T-cell (primary cell): Measurements from ENCODE around the gene MYO5A. TPM values are rescaled to one million over a fixed set of nuclear protein-coding genes. Genes with fewer than 3 reads are reported as not detected.
"Not testable (repeated sequence)": the region's sequence is repeated elsewhere in the genome, so short reads cannot be mapped to it uniquely, and the experiment has no call there.

Source experiments
- ATAC-seq, 4 experiments: fragments of 200-7000 bp in 3 of 4; fragments of 150-1000 bp in 1 of 4; cut with Tn5 transposase; replicated peaks in 1 of 4; 1 replicate in 3 of 4; 2 replicates in 1 of 4; pipeline ENCODE4 v1.10.0; 2021; ENCODE audit warnings: moderate library complexity in 3 of 4, mild to moderate bottlenecking in 2 of 4, moderate number of reproducible peaks in 1 of 4
- CTCF ChIA-PET, 2 donors: fragments of 300-600 bp; sonication (Branson Sonifier 250); formaldehyde crosslinking; loops; one replicate each; lab custom pipeline; 2022; ENCODE audit warnings: antibody characterized with exemption in 2 of 2; lab: Charles Lee
- POLR2A ChIA-PET, 2 donors: fragments of 300-600 bp; sonication (Branson Sonifier 250); formaldehyde crosslinking; loops; one replicate each; lab custom pipeline; 2022; ENCODE audit warnings: antibody characterized with exemption in 2 of 2; lab: Charles Lee
- DNase-seq, 35 experiments: peaks; one replicate each; pipeline versions ENCODE4 v3.0.0 to v3.0.0-alpha.2; 2013 to 2023
- H3K27ac ChIP-seq: one replicate; pipeline ENCODE4 v1.5.1; 2013; ENCODE audit warnings: low read length
- H3K27me3 ChIP-seq, 2 experiments: replicated peaks in 1 of 2; 1 replicate in 1 of 2; 2 replicates in 1 of 2; pipeline versions ENCODE4 v1.6.1 to v1.7.0; 2013; ENCODE audit warnings: low read length in 1 of 2, mixed read lengths in 1 of 2; ENCODE audit not compliant: control insufficient read depth in 2 of 2, insufficient read depth in 2 of 2; ENCODE audit errors: extremely low read depth in 1 of 2
- H3K36me3 ChIP-seq, 2 donors: 1 replicate in 1 of 2; 2 replicates in 1 of 2; pipeline versions ENCODE4 v1.6.1 to v1.7.0; 2013; ENCODE audit warnings: low read length in 1 of 2; ENCODE audit not compliant: control insufficient read depth in 2 of 2, insufficient read depth in 1 of 2; ENCODE audit errors: extremely low read depth in 1 of 2
- H3K4me1 ChIP-seq, 2 experiments: 1 replicate in 1 of 2; 2 replicates in 1 of 2; pipeline versions ENCODE4 v1.6.1 to v1.7.0; 2013; ENCODE audit warnings: low read length in 2 of 2, mixed read lengths in 1 of 2; ENCODE audit not compliant: insufficient read depth in 2 of 2, control insufficient read depth in 1 of 2; ENCODE audit errors: extremely low read depth in 1 of 2
- H3K4me3 ChIP-seq, 2 donors: 1 replicate in 1 of 2; 2 replicates in 1 of 2; pipeline versions ENCODE4 v1.5.1 to v1.7.0; 2013; ENCODE audit warnings: mild to moderate bottlenecking in 2 of 2, low read length in 1 of 2, moderate library complexity in 1 of 2; ENCODE audit not compliant: control insufficient read depth in 1 of 2; ENCODE audit errors: extremely low read depth in 1 of 2
- H3K9me3 ChIP-seq: 2 replicates; pipeline ENCODE4 v1.7.0; 2013
- H3K27ac Mint-ChIP-seq, 2 donors: one replicate each; pipeline ENCODE4 v1.8.0; 2020 to 2021; ENCODE audit warnings: mild to moderate bottlenecking in 2 of 2, mixed read lengths in 2 of 2
- H3K27me3 Mint-ChIP-seq, 2 donors: one replicate each; pipeline ENCODE4 v1.8.0; 2021 to 2022; ENCODE audit warnings: mixed read lengths in 2 of 2
- H3K36me3 Mint-ChIP-seq: one replicate; pipeline ENCODE4 v1.8.0; 2021; ENCODE audit warnings: mixed read lengths
- H3K4me1 Mint-ChIP-seq, 3 donors: one replicate each; pipeline ENCODE4 v1.8.0; 2020 to 2022; ENCODE audit warnings: mixed read lengths in 3 of 3, mild to moderate bottlenecking in 1 of 3
- H3K4me3 Mint-ChIP-seq, 3 donors: one replicate each; pipeline ENCODE4 v1.8.0; 2020 to 2022; ENCODE audit warnings: mild to moderate bottlenecking in 3 of 3, mixed read lengths in 3 of 3, moderate library complexity in 3 of 3
- H3K9me3 Mint-ChIP-seq, 3 donors: one replicate each; pipeline ENCODE4 v1.8.0; 2020 to 2022; ENCODE audit warnings: mixed read lengths in 3 of 3
- WGBS: methylation state at CpG from one replicate; pipeline ENCODE4 v1.1.5; 2013; ENCODE audit warnings: missing lambda C conversion rate; ENCODE audit not compliant: insufficient coverage; 5-methylcytosine and 5-hydroxymethylcytosine counted together
- total RNA-seq, 35 experiments: library from RNA in 6 of 35; stranded (reverse) in 6 of 35; fragments of 120-200 nt in 1 of 35; gene quantifications; one replicate each; pipeline versions ENCODE4 v1.2.1 to v1.2.4 and lab custom pipeline; 2013 to 2026

The MYO5A gene
- total RNA-seq, 5 donors from 2014 or later (not counting 1 experiment from before 2014, with no cell fraction given) = 25.2 to 46.6 (median 29.5) TPM

- H3K27ac ChIP-seq, H3K9me3 ChIP-seq, POLR2A ChIA-PET, H3K27ac Mint-ChIP-seq, H3K27me3 Mint-ChIP-seq, H3K4me3 Mint-ChIP-seq, H3K36me3 ChIP-seq, DNase-seq, H3K4me1 ChIP-seq, CTCF ChIA-PET, H3K27me3 ChIP-seq, H3K4me3 ChIP-seq, ATAC-seq: not testable (repeated sequence)
- Mint-ChIP-seq H3K4me1 (peaks cover 37 to 51% (median 41%) of the 10 kb centered on the region in 3 donors), H3K36me3 (peaks cover 31% of the 10 kb centered on the region), H3K9me3 (peaks cover 9 to 18% (median 13%) of the 10 kb centered on the region in 3 donors)
- WGBS = 98% methylated on average over 19 of the region's 31 CpGs
These were observed 69.0 kb downstream of the MYO5A start for GRCh38 chr15:52459701-52460100.

GRCh38 chr15:52459265-52459664, 69.4 kb downstream of the MYO5A start:
- H3K4me3 Mint-ChIP-seq, H3K4me1 ChIP-seq, H3K27ac ChIP-seq, H3K36me3 ChIP-seq, H3K27me3 ChIP-seq, H3K27me3 Mint-ChIP-seq, H3K9me3 ChIP-seq, H3K4me3 ChIP-seq, ATAC-seq, H3K27ac Mint-ChIP-seq, DNase-seq, CTCF ChIA-PET, POLR2A ChIA-PET: not testable (repeated sequence)
- Mint-ChIP-seq H3K36me3 (peaks cover 33% of the 10 kb centered on the region), H3K4me1 (peaks cover 37 to 49% (median 39%) of the 10 kb centered on the region in 3 donors), H3K9me3 (peaks cover 9 to 22% (median 16%) of the 10 kb centered on the region in 3 donors)
- WGBS = 98% methylated on average over 7 of the region's 9 CpGs

GRCh38 chr15:52448011-52448890, 80.4 kb downstream of the MYO5A start:
- Histone ChIP-seq H3K36me3 (no peaks in the 10 kb centered on the region), H3K9me3 (peaks cover 2% of the 10 kb centered on the region), H3K27me3 (no peaks in the 10 kb centered on the region), H3K4me1 (peaks cover 0 to 5% of the 10 kb centered on the region in 2 experiments), H3K4me3 (no peak overlapping the region), H3K27ac (no peak overlapping the region)
- CTCF ChIA-PET = no interaction called here
- WGBS = 100% methylated on average over 1 of the region's 6 CpGs
- no peak overlapping the region for H3K4me3 Mint-ChIP-seq
- ATAC-seq (no peak), DNase-seq (no peak)
- peaks cover 23% of the 10 kb centered on the region for H3K36me3 Mint-ChIP-seq
- no peaks in the 10 kb centered on the region for H3K27me3 Mint-ChIP-seq
- H3K9me3 Mint-ChIP-seq = peaks cover 0 to 6% (median 4%) of the 10 kb centered on the region in 3 donors
- H3K27ac Mint-ChIP-seq = no peak overlapping the region
- POLR2A ChIA-PET = no interaction called here
- peaks cover 44 to 55% (median 53%) of the 10 kb centered on the region in 3 donors for H3K4me1 Mint-ChIP-seq

GRCh38 chr15:52445954-52446353, 82.7 kb downstream of the MYO5A start:
- H3K27ac ChIP-seq = no peak overlapping the region
- no peaks in the 10 kb centered on the region for H3K9me3 ChIP-seq
- no peak for ATAC-seq
- 100% methylated on average over 1 of the region's 3 CpGs for WGBS
- POLR2A ChIA-PET = no interaction called here
- H3K36me3 ChIP-seq = no peaks in the 10 kb centered on the region
- peaks cover 11% of the 10 kb centered on the region for H3K36me3 Mint-ChIP-seq
- CTCF ChIA-PET = no interaction called here
- H3K4me3 ChIP-seq = no peak overlapping the region
- DNase-seq = no peak
- no peak overlapping the region for H3K27ac Mint-ChIP-seq
- peaks cover 0 to 13% of the 10 kb centered on the region in 2 experiments for H3K4me1 ChIP-seq
- peaks cover 33 to 47% (median 47%) of the 10 kb centered on the region in 3 donors for H3K4me1 Mint-ChIP-seq
- no peak overlapping the region for H3K4me3 Mint-ChIP-seq
- H3K9me3 Mint-ChIP-seq = no peaks in the 10 kb centered on the region
- no peaks in the 10 kb centered on the region for H3K27me3 Mint-ChIP-seq
- H3K27me3 ChIP-seq = no peaks in the 10 kb centered on the region

GRCh38 chr15:52445553-52445952, 83.1 kb downstream of the MYO5A start:
- ChIA-PET POLR2A (no interaction called here), CTCF (no interaction called here)
- Mint-ChIP-seq H3K9me3 (no peaks in the 10 kb centered on the region), H3K36me3 (peaks cover 8% of the 10 kb centered on the region), H3K4me3 (no peak overlapping the region), H3K27me3 (no peaks in the 10 kb centered on the region), H3K27ac (no peak overlapping the region), H3K4me1 (peaks cover 35 to 49% (median 48%) of the 10 kb centered on the region in 3 donors)
- ATAC-seq (no peak), DNase-seq (no peak)
- H3K27ac ChIP-seq = no peak overlapping the region
- H3K36me3 ChIP-seq = no peaks in the 10 kb centered on the region
- H3K9me3 ChIP-seq = no peaks in the 10 kb centered on the region
- H3K4me1 ChIP-seq = peaks cover 0 to 13% of the 10 kb centered on the region in 2 experiments
- no peak overlapping the region for H3K4me3 ChIP-seq
- 98% methylated on average over 5 of the region's 7 CpGs for WGBS
- no peaks in the 10 kb centered on the region for H3K27me3 ChIP-seq

GRCh38 chr15:52443205-52443604, 85.5 kb downstream of the MYO5A start:
- H3K4me1 ChIP-seq = peaks cover 0 to 15% of the 10 kb centered on the region in 2 experiments
- peaks cover 47 to 60% (median 57%) of the 10 kb centered on the region in 3 donors for H3K4me1 Mint-ChIP-seq
- POLR2A ChIA-PET, H3K27me3 ChIP-seq, H3K27me3 Mint-ChIP-seq, H3K27ac Mint-ChIP-seq, H3K27ac ChIP-seq, H3K9me3 ChIP-seq, H3K9me3 Mint-ChIP-seq, H3K36me3 ChIP-seq, H3K4me3 Mint-ChIP-seq, H3K4me3 ChIP-seq, ATAC-seq, DNase-seq: not testable (repeated sequence)
- CTCF ChIA-PET = interaction anchor here in 1 of 2 donors (0.7 kb wide), 1 partner anchor 173 kb away, joined by 3 read pairs; no protein-coding TSS in a partner anchor
- WGBS = no CpG with 5 or more reads among the region's 6 CpGs
- H3K36me3 Mint-ChIP-seq = peaks cover 13% of the 10 kb centered on the region
